Measurements from ENCODE around the gene CDC42BPA.
"Not testable (repeated sequence)": the region's sequence is repeated elsewhere in the genome, so short reads cannot be mapped to it uniquely, and the experiment has no call there.

CDC42BPA gene

DNA sequence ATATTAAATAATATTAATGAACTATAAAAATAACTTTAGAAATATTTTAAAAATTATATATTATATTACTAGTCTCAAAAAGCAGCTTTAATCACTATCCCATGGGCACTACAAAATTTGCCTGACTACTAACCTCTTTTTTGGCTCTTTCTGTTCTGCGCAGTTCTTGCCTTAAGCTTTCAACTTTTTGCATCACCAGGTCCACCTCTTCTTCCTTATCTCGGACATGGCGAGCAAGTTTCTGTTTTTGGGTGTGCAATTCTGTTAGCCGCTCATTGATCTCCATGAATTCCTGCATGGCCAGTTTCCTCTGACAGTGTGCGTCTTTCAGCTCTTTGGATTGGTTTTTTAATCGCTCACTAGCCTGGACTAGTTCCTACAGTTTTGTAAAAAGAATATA lies 205.8 kb downstream of the CDC42BPA start:
- DNase-seq, result no peak

- no peak for DNase-seq
Observed at GRCh38 chr1:227111782-227112181, 206.5 kb downstream of the CDC42BPA start.

DNA sequence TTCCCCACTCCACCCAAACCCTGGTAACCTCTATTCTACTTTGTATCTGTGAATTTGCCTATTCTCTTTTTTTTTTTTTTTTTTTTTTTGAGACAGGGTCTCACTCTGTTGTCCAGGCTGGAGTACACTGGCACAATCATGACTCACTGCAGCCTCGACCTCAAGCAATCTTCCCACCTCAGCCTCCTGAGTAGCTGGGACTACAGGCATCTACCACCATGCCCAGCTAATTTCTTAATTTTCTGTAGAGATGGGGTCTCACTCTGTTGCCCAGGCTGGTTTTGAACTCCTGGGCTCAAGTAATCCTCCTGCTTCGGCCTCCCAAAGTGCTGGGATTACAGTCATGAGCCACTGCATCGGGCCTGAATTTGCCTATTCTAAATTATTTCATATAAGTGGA lies 213.0 kb downstream of the CDC42BPA start:
- DNase-seq, result not testable (repeated sequence)

- DNase-seq, result no peak
Observed at GRCh38 chr1:227102056-227102455, 216.2 kb downstream of the CDC42BPA start.

- DNase-seq, result no peak
Observed at GRCh38 chr1:227094249-227094966, 223.9 kb downstream of the CDC42BPA start.

- DNase-seq, result no peak
Observed at GRCh38 chr1:227093309-227093708, 225.0 kb downstream of the CDC42BPA start.

- DNase-seq, result no peak
Observed at GRCh38 chr1:227092069-227092468, 226.2 kb downstream of the CDC42BPA start.

GRCh38 chr1:227086636-227087035 lies 231.7 kb downstream of the CDC42BPA start:
- no peak for DNase-seq

DNA sequence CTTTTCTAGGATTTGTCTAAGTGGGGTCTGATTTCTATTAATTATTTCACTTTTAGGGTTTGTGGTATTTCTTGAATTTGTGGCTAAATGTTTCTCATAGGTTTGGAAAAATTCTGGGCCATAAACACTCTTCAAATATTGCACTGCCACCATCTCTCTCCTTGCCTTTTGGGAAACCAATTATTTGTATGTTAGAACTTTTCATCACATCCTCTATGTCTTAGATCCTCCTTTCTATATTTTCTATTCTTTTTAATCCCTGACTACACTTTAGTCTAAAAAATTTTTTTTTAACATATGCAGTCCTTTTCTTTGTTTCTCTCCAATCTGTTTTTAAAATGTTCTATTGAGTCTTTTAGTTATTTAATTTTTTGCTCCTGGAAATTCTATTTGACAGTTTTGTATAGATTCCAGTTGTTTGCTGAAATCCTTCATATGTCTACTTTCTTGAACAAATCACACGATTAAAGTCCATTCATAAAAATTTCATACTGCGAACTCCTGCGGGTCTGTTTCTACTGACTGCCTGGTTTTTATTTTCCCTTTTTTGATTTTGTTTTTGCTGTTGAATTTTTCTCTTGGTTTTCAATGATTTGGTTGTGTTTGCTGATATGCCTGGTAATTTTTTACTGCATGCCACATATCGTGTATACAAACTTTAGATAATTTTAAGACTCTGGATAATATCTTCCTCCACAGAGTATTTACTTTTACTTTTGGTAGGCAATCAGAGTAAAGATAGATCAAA lies 235.1 kb downstream of the CDC42BPA start:
- DNase-seq, result no peak

DNA sequence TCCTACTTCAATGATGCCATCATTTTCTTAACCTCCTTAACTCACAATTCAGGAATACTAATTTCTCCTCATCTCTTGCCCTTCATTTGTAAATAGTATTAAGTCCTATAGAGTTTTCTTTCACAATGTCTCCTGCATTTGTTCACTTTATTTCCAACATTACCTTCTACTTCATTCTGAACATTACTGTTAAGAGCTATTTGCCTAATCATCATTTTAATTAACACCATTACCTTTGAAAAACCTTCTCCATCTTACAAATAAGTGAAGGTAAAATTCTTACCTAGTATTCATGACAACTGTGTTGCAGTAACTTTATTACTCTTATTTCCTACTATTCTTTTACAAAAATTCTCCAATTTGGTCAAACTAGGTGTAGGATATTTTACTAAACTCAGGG lies 240.5 kb downstream of the CDC42BPA start:
- no peak for DNase-seq

DNA sequence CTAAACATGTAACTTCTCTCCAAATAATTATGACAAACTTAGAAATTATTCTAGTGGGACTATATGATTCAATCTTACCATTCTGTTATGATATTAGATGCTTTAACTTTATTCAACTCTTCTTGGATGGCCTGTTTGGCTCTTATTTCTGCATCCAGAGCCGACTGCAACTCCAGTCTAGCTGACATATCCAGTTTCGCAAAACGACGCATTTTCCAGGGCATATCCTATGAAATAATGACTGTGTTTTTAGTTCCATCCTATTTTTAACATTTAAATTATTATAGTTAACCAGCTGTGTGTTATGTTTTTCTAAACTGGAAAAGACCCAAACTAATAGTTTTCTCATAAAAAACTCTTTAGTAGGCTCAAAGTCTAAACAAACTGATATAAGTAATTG lies 244.5 kb downstream of the CDC42BPA start:
- DNase-seq, result no peak

- DNase-seq, result no peak
Observed at GRCh38 chr1:227072991-227073390, 245.3 kb downstream of the CDC42BPA start.

DNA sequence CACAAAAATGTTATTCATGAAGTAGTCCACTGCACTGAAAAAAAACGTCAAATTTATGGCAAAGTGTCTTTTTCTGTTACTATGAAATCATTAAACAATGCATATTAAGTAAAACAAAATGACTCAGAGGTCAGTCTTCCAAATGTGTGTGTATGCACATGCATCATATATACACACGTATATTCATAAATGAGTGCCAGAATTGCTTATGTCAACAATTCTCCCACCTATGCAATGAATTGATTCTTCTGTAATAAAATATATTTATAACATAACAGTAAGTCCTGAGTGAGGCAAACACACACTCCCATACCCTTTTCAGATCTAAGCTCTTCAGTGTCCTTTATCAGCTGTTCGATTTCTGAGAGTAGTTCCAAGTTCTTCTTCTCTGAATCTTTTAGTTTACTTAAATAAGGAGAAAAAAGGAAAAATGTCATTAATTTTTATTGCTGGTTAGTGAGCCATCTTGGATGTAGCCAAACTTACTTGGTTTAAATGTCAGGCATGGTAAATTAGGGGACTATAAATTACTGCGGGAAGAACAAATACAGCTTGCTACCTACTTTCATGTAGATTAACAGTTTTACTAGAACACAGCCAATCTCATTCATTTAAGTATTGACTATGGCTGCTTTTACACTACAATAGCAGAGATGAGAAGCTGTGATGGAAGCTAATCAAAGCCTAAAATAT lies 246.3 kb downstream of the CDC42BPA start:
- no peak for DNase-seq

DNA sequence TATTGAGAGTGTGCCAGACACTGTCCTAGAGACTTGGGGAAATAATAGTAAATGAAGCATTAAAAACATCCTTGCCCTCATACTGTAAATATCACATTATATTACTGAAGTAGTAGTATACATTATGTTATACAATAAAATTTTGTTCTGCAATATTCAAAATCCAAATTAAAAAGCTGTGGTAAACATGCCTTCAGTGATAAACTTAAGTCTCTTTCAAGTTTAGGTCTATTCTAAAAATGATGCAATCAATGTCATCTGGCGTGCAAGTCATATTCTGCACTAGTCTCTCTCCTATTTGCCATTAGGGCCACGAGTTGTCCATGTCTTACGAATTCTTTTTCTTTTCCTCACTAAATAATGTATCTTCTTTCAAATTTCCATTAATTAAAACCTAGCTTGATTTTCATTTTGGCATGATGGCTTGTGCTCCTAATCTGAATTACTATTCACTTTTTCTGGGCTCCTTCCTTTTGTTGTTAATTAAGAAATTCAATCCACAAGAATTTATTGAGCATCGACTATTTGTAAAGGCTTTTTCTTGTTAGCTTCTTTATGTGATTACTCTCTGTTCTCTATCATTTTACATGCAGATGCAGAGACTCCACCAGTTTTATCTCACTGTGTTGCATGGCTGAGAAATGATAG lies 247.5 kb downstream of the CDC42BPA start:
- DNase-seq, result no peak

DNA sequence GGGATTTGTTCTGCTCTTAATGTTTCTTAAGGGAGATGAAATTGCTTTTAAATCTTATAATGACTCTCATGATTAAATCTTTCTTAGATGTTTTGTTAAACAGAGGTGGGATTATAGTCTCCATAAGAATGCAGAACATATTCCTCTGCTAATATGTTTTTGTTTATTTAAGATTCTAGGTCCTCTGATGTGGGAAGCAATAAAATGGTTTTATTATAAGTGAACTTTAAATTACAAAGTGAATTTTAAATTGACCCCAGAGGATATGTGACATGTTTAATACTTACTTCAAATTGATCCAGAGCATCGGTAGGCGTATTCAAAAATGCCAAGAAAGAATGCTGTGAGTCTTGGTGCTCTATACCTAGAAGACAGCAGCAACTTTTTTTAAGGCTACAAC lies 248.8 kb downstream of the CDC42BPA start:
- no peak for DNase-seq

DNA sequence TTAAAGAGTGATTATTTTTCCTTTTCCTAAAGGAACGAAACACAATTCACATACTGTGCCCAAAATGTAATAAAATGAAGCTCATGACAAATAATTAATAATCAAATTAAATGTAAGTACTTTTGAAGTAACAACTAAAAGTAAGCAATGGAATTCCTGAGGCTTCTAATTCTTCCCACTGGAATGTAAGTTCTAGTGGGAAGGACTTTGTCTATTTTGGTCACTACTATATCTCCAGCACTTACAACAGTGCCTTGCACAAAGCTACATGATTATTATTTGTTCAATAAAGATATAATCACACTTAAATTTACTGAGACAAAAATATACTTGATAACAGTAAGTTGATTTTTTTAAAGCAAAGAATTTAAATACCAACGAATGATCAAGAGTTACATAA lies 249.4 kb downstream of the CDC42BPA start:
- no peak for DNase-seq

- no peak for DNase-seq
Observed at GRCh38 chr1:227066999-227067398, 251.3 kb downstream of the CDC42BPA start.

DNA sequence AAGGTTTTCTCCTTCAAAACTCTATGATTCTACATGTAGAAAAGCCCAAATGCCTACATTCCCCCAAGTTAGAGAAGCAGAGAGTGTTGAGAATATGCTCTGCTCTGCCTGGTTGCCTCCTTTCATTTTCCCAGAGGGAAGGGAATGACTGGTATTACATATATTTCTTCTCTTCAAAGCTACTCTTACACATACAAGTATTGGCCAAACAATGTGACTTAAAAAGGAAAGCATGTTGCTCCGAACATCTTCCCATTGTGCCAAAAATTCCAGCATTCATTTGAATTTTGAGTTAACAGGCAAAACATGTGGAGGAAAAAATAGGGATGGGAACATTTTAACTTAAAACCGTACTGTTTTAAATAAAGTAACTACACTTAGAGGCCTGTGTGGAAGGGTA lies 253.0 kb downstream of the CDC42BPA start:
- no peak for DNase-seq

DNA sequence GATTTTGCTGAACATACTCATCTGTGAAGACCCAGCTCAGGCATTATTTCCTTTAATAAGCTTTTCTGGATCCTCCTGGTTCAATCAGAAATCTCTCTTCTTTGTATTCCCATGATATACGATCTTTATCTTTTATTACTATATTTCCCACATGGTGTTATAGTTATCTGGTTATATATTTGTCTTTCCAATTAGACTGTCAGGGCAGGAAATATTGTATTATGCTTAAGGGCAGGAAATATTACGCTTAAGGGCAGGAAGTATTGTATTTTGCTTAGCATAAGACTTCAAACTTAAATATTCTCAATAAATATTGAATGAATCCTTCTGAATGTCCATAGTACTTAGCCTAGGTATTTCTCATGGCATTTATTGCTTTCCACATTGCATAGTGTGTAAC lies 256.0 kb downstream of the CDC42BPA start:
- no peak for DNase-seq

DNA sequence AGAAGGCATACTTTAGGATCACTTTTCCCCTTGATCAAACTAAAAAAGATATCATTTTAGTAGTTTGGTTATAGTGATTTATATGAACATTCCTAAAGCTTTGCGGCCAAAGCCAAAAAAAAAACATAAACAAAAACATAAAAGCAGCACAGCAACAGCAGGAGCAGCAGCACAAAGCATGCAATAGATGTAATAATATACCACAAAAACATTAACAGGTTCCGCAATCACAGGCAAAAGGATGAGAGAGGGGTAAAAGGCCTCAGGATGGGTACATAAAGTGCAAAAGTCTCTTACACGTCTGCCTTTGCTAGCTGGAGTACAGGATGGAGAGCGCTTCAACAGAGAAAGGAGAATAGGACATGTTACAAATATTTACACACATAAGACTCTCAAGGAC lies 259.2 kb downstream of the CDC42BPA start:
- no peak for DNase-seq

GRCh38 chr1:227058321-227058751 lies 260.0 kb downstream of the CDC42BPA start:
- DNase-seq, result no peak

- no peak for DNase-seq
Observed at GRCh38 chr1:227049253-227049652, 269.0 kb downstream of the CDC42BPA start.

DNA sequence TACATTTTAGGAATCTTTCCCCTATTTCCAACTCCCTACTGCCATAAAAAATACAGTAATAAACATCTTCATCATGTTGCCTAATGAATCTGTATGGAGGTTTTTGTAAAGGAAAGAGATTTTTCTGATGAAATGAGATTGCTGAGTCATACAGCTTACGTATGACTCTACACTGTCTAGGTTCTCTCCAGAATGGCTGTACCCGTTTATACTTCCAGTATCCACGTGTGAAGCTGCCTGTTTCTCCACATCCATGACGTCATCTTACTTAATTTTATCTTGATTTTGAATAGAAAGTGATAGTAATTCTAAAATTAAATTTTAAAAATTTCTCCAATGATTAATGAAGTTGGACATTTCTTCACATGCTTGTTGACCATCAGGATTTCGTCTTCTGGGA lies 274.5 kb downstream of the CDC42BPA start:
- no peak for DNase-seq
